Upper lobe of left lung (tissue), 4 donors: ENCODE results near the gene GLTP.
"Not testable (repeated sequence)": the region's sequence is repeated elsewhere in the genome, so short reads cannot be mapped to it uniquely, and the experiment has no call there.

ENCODE experiments used
- POLR2A ChIP-seq, 4 donors: fragments of 450-650 bp; IDR thresholded peaks; one replicate each; pipeline ENCODE4 v1.5.1; 2016 to 2017; ENCODE audit warnings: antibody characterized with exemption in 4 of 4, mild to moderate bottlenecking in 2 of 4
- POLR2AphosphoS5 ChIP-seq, 2 donors: sonication (generic); formaldehyde crosslinking; IDR thresholded peaks; one replicate each; pipeline ENCODE4 v1.5.1; 2017; ENCODE audit warnings: antibody characterized with exemption in 2 of 2
- TF ChIP-seq, protein P1 (sequence below), 6 experiments: fragments of 450-650 bp in 4 of 6; fragments of 200-600 bp in 2 of 6; sonication (generic) in 2 of 6; IDR thresholded peaks; one replicate each; pipeline ENCODE4 v1.5.1; 2016 to 2019; ENCODE audit warnings: antibody characterized with exemption in 6 of 6

DNA sequence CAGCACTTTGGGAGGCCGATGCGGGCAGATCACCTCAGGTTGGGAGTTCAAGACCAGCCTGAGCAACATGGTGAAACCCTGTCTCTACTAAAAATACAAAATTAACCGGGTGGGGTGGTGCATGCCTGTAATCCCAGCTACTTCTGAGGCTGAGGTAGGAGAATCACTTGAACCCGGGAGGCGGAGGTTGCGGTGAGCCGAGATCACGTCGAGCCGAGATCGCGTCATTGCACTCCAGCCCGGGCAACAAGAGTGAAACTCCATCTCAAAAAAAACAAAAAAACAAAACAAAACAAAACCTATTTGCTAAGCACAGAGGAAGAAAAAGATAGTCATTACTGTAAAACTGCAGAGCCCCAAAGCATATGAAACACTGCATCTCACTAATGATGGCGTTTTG lies 49.0 kb upstream of the GLTP start:
- TF ChIP-seq, protein P1, sequence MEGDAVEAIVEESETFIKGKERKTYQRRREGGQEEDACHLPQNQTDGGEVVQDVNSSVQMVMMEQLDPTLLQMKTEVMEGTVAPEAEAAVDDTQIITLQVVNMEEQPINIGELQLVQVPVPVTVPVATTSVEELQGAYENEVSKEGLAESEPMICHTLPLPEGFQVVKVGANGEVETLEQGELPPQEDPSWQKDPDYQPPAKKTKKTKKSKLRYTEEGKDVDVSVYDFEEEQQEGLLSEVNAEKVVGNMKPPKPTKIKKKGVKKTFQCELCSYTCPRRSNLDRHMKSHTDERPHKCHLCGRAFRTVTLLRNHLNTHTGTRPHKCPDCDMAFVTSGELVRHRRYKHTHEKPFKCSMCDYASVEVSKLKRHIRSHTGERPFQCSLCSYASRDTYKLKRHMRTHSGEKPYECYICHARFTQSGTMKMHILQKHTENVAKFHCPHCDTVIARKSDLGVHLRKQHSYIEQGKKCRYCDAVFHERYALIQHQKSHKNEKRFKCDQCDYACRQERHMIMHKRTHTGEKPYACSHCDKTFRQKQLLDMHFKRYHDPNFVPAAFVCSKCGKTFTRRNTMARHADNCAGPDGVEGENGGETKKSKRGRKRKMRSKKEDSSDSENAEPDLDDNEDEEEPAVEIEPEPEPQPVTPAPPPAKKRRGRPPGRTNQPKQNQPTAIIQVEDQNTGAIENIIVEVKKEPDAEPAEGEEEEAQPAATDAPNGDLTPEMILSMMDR (IDR thresholded peaks at IDR 0.05), result not testable (repeated sequence)
- not testable (repeated sequence) for TF ChIP-seq POLR2A, POLR2AphosphoS5 (IDR thresholded peaks at IDR 0.05)
